Fibroblast of gingiva (primary cell): Measurements from ENCODE around the gene A2M.

Source experiments
- DNase-seq: peaks from one replicate; pipeline ENCODE4 v3.0.0-alpha.2; 2011; ENCODE audit warnings: low read depth

The A2M gene

GRCh38 chr12:9072481-9073038, 43.2 kb downstream of the A2M start:
- no peak for DNase-seq

GRCh38 chr12:9071969-9072368, 43.8 kb downstream of the A2M start:
- no peak for DNase-seq

GRCh38 chr12:9071518-9071917, 44.2 kb downstream of the A2M start:
- DNase-seq, result no peak

GRCh38 chr12:9070351-9070750, 45.4 kb downstream of the A2M start:
- no peak for DNase-seq

GRCh38 chr12:9068600-9068999, 47.1 kb downstream of the A2M start:
- DNase-seq, result no peak

- DNase-seq, result no peak
These were observed 47.6 kb downstream of the A2M start for GRCh38 chr12:9068086-9068485.

- no peak for DNase-seq
These were observed 48.8 kb downstream of the A2M start for GRCh38 chr12:9066755-9067423.

GRCh38 chr12:9066183-9066623, 49.5 kb downstream of the A2M start:
- DNase-seq, result no peak

- DNase-seq, result no peak
These were observed 50.2 kb downstream of the A2M start for GRCh38 chr12:9065607-9065856.

GRCh38 chr12:9064815-9065606, 50.7 kb downstream of the A2M start:
- DNase-seq, result peak; percentile 7

GRCh38 chr12:9064201-9064814, 51.4 kb downstream of the A2M start:
- peak; percentile 31 for DNase-seq

- no peak for DNase-seq
These were observed 63.1 kb downstream of the A2M start for GRCh38 chr12:9052610-9053009.

GRCh38 chr12:9051158-9051550, 64.6 kb downstream of the A2M start:
- DNase-seq, result no peak

GRCh38 chr12:9050521-9051157, 65.1 kb downstream of the A2M start:
- no peak for DNase-seq

- DNase-seq, result peak; percentile 33
These were observed 66.1 kb downstream of the A2M start for GRCh38 chr12:9049520-9050133.

- no peak for DNase-seq
These were observed 66.8 kb downstream of the A2M start for GRCh38 chr12:9048930-9049329.

- DNase-seq, result no peak
These were observed 68.6 kb downstream of the A2M start for GRCh38 chr12:9047105-9047504.

GRCh38 chr12:9043766-9044165, 72.0 kb downstream of the A2M start:
- no peak for DNase-seq

GRCh38 chr12:9041321-9041720, 74.4 kb downstream of the A2M start:
- no peak for DNase-seq

- DNase-seq, result no peak
These were observed 75.1 kb downstream of the A2M start for GRCh38 chr12:9040484-9041186.

GRCh38 chr12:9039397-9039977, 76.2 kb downstream of the A2M start:
- DNase-seq, result peak; percentile 26
